HG03521 (cell line): ENCODE results near the gene OR6S1.
A peak's percentile ranks its signal among the peaks of the same experiment; 100 is the strongest.
"Not testable (repeated sequence)": the region's sequence is repeated elsewhere in the genome, so short reads cannot be mapped to it uniquely, and the experiment has no call there.

Experiments
- ATAC-seq: cut with Tn5 transposase; IDR thresholded peaks from one replicate; pipeline ENCODE4 v1.9.1; 2021; ENCODE audit warnings: mild to moderate bottlenecking, moderate library complexity; ENCODE audit not compliant: unreplicated experiment

The OR6S1 gene

GRCh38 chr14:20632448-20632830 lies 9.1 kb downstream of the OR6S1 start:
- no peak for ATAC-seq

DNA sequence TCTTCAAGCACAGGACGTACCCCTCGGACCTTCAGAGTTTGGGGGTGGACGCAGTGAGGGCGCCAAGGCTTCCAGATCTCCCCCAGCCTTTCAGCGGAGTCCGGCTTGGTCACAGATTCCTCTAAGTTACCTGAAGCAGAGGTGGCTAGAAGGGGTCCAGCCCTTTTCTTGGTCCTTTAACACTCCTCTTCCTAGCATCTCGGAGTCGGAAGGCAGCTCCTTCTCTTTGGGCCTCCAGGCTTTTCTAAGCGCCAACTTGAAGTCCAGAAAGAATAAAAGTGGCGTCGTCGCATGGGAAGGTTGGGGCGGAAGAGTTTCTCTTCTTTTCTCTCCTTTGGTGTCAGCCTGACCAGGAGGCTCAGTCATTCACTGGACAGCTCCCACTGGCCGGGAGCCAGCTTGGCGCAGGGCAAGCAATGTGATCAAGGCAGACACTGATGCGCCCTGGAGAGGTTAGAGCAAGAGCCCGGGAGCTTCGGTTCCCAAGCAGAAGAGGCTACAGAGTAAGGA lies 9.6 kb downstream of the OR6S1 start:
- no peak for ATAC-seq

- no peak for ATAC-seq
Observed at GRCh38 chr14:20631023-20631879, 10.2 kb downstream of the OR6S1 start.

- no peak for ATAC-seq
Observed at GRCh38 chr14:20630340-20631022, 11.0 kb downstream of the OR6S1 start.

DNA sequence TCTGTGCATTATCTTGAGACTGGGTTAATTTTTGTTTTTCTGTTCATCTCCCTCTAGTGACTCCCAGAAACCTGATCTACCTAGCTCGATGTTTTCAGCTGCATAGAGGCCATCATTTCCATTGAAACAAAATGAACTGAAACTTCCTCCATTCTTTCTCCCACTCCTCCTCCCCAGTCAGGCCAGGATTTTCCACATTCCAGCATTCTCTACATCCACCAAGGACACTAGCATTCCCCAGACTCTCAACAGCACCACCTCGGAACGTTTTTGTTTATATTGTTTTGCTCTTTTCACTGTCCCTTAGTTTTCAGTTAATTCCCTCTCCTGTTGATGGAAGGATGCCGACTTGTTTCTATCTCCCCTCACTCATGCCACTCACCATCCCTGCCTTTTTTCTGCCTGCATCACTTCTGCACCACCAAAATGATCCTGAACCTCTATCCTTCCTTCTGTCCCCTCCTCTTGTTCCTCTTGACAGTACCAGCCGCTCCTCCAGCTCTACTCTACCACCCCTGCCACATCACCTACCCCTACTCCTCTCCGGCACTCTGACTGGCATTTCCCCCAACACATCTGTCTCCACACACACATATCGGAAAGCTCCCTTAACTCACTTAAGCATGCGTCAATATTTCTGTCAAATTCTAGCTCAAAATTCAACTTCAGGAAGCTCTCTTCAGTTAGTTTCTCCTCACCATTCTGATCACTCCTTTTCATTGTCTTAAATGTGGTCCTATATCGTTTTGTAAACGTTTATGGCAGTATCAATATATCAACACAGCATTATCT lies 13.2 kb downstream of the OR6S1 start:
- ATAC-seq: no peak

- no peak for ATAC-seq
Observed at GRCh38 chr14:20627346-20628027, 14.0 kb downstream of the OR6S1 start.

DNA sequence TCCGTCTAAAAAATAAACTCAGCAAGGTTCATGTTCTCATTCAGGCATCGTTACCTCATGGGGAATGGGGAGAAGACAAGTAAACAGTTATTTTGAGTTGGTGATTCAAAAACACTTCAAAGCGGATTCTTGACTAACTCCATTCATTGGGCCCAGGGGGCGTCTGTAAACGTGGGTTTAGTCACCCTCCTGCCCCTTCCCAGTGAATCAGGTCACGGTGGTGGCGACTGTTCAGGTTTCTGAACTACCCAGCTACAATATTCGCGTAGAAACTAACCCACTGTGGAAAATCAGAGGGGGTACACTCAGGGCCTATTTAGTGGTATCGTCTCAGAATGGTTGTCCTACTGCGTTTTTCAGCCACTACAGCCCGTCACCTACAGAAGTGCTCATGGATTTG lies 15.2 kb downstream of the OR6S1 start:
- ATAC-seq: no peak

- no peak for ATAC-seq
Observed at GRCh38 chr14:20624495-20625070, 16.9 kb downstream of the OR6S1 start.

- ATAC-seq: no peak
Observed at GRCh38 chr14:20623798-20624197, 17.7 kb downstream of the OR6S1 start.

DNA sequence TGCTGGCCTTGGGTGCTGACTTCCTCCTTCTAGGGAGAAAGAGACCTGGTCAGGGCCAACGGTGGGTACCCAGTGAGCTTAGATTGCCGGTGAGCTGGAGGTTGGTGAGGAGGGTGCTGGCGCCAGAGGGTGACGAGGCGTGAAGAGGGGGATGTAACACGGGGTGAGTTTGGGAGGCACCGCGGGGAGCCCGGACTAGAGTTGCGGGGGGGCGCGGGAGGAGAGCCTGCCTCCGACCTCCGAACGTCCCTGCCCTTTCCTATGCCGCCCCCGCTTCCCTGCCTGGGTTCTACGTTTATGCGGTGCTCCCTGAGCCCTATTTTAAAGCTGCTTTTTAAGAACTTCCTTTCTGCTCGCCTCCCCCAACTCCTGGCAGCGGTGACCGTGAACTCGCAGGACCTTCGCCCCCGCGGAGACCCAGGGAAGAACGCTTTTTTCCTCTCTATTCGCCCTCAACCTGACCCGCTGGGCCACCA lies 18.6 kb downstream of the OR6S1 start:
- ATAC-seq: no peak

GRCh38 chr14:20620798-20621478 lies 20.6 kb downstream of the OR6S1 start:
- ATAC-seq: no peak

DNA sequence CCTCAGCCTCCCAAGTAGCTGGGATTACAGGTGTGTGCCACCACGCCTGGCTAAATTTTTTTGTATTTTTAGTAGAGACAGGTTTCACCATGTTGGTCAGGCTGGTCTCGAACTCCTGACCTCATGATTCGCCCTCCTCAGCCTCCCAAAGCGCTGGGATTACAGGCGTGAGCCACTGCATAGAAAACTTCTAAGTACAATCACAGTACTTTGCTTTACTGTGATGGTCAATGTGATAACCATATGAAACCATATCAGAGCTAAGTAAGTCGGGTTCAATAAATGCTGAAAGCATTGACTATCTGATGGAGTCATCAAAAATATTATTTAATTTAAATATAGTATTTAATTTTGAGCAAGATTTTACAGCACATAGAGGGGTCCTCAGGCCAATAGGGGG lies 21.8 kb downstream of the OR6S1 start:
- ATAC-seq: not testable (repeated sequence)

DNA sequence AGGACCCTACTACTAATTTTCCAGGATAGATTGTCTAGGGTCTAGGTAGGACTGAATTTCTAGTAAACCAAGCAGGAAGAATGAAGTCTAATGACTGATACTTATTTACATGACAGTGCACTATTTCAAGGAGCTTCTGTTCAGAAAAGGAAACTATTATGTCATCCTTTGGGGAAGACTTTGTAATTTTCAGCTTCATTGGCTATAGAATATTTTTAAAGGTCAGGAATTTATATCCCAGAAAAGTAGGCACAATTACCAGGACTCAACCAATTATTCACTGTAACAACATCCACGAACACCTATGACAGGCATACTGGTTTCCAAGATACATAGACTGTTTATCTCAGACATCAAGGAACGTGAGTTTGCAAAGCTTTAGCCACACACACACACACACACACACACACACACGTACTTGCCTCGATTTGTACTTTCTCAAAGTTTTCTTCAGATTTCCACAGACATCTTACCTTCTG lies 23.2 kb downstream of the OR6S1 start:
- ATAC-seq: no peak

DNA sequence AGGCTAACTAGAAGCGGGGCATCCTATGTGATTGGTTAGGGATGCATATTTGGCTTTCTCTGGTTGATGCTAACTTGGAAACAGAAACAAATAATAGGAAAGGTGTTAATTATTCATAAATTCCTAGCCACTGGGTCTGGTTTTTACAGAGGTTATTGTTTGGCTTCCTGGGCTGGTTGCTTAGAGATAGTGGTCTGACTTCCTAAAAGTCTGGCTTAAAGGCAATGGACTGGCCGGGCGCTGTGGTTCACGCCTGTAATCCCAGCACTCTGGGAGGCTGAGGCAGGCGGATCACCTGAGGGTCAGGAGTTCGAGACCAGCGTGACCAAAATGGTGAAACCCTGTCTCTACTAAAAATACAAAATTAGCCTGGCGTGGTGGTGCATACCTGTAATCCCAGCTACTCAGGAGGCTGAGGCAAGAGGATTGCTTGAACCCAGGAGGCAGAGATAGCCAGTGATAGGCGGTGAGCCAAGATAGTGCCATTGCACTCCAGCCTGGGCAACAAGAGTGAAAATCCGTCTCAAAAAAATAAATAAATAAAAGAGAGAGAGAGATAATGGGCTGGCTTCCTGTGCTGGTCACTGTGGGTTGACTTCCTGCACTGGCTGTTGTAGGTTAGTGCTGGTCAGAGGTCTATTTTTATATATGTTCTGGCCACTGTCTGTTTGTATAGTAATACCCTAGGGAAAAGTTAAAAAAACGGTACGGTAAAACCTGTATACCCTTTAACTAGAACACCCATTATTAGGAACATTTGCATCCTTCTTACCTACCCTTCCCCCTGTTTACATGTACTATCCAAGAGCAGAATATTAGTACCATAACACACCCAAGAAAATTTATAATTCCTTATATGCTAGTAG lies 24.1 kb downstream of the OR6S1 start:
- ATAC-seq: no peak

DNA sequence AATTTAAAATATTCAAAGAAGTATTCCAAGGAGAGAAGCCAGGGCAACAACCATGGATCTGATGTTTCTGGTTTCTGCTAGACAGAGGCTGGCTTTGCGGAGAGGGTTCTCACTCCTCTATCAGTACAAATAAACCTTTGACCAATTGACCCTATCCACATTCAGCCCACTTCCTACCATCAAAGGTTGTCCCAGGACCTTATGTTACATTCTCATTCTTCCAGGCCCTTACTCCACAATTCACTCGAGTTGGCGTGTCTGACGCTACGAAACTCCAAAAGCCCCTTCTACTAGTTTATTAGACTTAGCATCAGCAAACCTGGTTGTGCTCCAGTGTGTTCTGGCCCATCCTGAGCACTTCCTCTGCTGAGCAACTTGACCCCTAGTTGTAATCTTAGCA lies 25.5 kb downstream of the OR6S1 start:
- ATAC-seq: no peak

GRCh38 chr14:20614038-20614840 lies 27.3 kb downstream of the OR6S1 start:
- peak; percentile 1 for ATAC-seq

DNA sequence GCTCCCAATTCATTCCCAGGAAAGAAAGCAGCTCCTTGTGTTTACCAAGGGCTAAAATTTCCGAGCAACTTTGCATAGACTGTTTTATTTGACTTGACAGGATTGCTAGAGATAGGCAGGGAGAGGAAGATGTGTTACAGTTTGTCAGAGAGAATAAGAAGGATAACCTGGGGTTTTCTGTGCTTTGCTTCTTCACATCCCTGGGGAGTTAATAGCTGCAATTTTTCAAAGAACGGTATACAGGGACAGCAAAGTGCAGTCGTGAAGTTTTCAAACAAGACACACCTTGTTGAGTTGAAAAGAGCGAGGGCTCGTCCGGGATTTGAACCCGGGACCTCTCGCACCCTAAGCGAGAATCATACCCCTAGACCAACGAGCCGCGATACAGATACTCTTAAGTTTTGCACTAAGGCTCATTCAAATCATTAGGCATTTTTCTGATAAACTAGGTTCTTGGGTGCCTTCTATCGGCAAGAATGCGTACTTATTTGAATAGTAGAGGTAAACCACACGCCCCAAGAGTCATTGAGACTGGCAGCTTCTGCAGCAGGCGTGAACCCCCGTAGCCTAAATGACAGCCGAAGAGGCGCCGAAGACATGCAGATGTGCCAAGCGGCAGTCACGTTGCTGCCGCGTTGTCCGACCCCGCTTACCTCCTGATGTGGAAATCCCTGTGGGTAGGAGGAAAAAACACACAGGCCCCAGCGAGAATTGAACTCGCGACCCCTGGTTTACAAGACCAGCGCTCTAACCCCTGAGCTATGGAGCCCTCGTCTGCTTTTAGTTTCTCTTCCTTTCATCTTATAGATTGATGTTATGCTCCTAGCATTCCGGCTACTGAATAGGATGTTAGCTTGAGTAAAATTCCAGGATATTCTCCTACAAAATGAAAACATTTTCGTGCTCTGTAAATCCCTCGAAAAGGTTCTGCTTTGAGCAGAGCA lies 28.1 kb downstream of the OR6S1 start:
- ATAC-seq: peak; percentile 69
